ENCODE data around the gene AGBL4.
A peak's percentile ranks its signal among the peaks of the same experiment; 100 is the strongest.

AGBL4 gene

DNA sequence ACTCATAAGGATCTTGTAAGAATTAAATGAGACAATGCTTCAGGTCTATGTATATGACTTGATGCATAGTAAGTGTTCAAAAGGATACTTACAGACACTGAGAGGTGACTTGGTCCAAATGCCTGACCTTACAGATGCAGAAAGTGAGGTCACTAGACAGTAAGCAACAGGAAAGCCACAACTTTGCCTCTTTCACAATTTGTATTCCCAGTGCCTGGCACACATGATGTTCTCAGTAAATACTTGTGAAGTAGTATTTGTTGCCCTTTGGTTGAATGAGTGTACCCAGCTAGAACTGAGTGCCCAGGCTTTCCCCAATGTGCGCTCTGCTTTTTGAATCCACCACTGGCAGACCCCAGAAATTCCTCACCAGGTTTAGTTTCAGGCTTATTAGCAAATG is 1352.2 kb downstream of the AGBL4 start:
- no peak for DNase-seq

DNA sequence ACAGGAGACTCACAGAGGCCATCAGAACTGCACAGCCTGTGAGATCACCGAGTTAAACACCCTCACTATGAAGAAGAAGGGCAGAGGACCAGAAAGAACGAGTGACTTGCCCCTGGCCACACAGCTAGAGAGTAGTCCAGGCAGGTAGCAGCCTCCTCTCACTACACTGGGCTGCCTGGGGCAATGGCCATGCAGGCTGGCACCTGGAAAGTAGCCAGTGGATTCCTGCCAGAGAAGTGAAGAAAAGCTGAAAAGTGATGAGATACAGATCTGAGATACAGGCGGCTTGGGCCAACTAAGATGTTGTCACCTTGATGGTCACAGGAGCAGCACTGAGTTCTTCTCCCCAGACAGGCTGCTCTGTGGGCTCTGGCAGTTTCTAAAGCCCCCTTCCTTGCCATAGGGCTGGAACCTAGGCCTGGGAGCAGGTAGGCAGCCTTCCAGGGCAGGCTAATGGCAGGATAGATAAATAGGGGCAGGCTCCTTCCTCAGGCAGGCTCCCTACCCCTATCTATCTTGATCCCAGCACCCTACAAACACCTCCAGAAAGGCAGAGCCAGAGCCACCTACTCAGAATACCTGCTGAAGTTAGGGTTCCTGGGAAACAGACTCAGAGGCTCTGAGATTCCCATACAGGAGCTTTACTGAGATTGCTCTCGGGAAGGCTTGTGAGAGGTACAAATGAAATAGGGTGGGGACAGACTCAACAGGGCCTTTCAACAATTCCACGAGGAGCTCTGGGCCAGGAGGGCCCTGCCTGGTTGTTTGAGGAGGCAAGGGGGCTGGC is 1353.3 kb downstream of the AGBL4 start:
- no peak for DNase-seq

DNA sequence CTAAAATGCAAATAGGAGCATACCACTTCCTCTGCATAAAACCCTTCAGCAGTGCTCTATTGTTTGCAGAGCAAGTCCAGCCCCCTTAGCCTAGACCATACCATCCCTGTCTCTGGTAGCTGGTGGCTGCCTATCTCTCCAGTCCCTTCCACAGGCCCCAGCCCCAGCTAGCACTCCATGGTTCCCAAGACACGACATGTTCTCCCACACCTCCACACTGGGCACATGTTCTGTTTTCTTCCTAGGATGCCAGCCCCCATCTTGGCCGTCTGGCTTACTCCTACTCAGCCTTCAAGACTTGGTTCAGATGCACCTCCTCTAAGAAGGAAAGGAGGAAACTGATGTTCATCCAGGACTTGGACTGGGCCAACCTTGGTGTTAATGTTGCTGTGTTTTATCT is 1355.4 kb downstream of the AGBL4 start:
- no peak for DNase-seq

DNA sequence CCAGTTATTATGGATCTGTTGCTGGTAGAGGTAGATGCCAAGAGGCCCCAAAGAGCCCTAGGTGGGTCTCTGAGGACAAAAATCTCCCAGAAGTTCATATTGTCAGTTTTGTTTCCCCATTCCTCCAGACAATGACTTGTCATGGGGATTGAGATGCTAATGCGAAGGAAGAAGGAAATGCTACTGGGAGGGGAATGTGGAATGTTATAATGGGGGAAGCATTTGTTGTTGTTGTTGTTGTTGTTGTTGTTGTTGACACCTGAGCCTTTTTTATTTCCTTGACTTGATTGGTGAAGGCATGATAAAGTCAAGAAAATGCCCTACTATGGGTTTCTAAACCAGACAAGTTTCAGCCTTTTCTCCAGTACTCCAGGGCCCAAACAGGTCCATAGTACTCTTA is 1356.0 kb downstream of the AGBL4 start:
- DNase-seq, result no peak

DNA sequence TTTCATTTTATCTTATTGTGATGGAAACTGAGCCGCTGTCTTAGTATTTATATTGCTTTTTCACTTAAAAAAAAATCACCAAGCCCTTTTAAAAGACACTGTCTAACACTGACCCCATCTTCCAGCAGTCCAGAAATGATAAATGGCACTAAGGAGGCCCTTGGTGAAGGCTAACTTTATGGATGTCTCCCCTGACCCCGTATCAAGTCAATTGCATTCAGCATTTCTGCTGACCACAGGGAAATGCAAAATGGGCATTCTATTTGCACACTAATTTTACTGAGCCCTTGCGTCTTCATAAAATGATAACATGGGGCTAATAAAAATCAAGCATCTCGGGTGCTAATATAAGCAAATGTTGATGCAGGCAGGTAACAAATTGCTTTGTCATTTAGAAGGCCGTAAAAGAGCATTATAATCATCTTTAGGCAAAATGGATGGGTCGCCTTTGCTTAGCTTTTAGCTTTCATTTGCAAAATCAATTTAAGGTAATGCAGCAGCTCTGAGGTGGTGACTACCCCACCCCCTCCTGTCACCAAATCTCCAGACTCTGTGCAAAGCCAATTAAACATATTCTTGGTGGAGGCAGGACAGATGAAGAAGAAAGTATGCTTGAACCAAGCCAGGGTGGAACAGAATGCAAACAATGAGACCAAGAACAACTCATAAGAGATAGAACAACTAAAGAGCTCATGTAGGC is 1357.9 kb downstream of the AGBL4 start:
- DNase-seq, result no peak

DNA sequence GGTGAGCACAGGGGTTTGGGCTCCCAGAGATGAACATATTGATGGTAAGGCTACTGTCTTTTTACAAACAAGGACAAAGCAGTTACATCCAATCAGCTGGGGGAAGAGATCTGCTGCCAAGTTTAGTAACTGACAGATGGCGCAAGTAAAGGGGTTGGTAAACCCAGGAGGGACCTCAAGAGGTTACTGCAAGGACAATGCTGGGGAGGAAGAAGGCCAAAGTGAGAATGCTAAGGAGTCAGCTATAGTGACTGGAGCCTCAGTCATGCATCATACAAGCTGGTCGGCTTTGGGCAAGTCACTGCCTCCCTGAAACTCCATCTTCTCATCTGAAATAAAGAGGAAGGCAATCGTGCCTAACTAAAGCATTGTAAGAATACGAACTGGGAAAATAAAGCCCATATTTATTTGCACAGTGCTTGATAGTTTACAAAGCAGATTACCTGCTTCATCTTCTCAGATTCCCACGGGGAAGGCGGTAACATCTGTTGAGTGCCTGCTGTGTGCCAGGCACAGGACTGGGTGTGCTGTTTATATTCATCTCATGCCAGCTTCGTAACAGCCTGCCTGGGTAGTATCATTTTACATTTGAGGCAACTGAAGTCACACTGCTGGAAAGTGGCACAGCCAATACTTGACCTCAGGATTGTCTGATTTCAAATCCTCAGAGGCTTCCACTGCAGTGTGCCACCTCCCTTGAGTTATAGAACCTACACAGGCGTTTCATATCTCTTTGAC is 1361.9 kb downstream of the AGBL4 start:
- peak; percentile 64 for DNase-seq

DNA sequence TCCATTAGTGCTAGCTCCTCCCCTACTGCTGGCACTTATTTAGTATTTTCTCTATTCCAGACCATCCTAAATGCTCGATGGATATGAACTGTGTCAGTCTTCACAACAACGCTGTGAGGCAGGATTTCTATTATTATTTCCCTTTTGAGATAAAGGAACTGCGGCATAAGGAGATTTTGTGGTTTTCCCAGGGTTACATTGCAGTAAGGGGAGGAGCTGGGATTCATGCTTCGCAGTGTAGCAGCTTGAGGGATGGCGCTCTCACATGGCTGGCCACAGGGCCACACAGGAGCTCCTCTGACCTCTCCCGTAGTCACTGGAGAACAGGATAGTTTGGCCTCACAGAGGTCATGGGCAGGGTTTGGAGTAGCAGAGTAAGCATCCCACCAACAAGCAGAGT is 1364.0 kb downstream of the AGBL4 start:
- no peak for DNase-seq

DNA sequence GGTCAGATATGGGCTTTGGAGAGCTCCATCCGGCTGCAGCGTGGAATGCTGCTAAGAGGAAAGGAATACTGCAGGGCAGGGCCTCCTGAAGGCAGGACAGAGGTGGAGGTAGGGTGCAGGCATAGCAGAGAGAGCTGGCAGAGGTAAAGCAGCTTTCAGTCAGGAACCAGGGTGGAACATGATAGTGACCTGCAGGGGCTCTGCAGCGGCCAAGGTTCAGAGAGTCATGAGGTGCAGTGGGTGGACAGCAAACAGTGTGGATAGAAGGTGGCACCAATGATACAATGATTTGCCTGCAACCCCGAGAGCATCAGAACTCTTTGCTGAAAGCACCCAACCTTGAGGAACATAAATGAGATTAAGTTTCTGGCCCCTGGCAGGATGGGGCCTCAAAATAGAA is 1366.3 kb downstream of the AGBL4 start:
- no peak for DNase-seq

DNA sequence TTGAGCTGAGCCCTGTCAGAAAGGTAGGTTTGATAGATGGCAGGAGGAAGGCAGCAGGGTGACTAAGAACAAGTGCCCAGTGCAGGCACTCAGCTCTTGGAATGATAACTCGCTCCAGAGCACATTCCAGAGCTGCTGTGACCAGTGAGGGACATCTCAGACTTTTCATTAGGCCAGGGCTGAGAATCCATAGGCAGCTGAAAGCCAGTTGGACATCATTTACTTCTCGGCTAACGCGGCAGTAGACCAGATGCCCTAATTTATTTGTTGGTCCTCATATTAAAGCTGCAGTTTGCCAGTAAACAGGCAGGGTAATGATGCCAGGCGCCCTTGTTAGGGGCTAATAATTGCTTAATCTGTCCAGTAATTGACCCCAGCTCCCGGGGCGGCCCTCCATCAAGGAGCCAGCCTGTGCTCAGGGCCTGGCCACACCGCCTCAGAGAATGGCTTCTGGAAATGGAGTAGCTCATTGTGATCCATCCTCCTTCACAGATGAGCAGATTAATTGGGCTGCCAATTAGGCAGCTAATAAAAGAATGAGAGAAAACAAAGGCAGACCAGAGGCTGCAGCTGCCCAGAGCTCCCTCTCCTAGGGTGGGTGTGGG is 1369.0 kb downstream of the AGBL4 start:
- DNase-seq, result no peak

DNA sequence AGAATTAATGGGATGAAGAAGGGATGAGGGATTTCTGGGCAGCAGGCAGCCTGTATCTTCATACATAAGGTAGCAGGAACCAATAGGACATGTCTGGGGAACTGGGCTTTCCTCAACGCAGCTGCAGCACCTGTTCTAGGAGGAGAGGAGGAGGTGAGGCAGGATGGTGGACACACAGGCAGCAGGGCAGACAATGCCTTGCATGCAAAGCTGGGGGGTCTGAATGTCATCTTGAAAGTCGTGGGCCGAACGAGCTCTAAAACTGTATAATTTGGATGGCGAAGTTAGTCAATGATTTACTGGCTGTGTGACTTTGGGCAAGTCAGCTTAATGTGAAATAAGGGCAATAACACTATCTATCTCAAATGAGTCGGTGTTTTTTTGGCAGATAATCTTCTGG is 1371.4 kb downstream of the AGBL4 start:
- no peak for DNase-seq

DNA sequence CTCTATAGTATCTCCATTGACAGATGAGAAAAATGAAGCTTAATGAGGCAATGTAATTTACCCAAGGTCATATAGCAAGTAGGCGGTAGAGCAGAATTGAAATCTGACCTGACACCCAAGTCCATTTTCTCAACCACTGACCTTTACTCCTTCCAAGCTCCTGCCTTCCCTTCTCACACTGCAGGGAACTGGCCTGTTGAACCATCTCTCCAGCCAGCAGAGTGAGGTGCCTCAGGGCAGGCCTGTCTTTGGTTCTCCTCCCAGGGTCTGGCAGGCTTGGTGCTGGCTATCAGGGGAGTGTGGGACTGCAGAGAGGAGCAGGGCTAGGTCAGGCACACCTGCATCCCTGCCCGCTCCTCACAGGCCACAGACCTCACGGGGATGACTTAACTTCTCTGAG is 1373.9 kb downstream of the AGBL4 start:
- no peak for DNase-seq

DNA sequence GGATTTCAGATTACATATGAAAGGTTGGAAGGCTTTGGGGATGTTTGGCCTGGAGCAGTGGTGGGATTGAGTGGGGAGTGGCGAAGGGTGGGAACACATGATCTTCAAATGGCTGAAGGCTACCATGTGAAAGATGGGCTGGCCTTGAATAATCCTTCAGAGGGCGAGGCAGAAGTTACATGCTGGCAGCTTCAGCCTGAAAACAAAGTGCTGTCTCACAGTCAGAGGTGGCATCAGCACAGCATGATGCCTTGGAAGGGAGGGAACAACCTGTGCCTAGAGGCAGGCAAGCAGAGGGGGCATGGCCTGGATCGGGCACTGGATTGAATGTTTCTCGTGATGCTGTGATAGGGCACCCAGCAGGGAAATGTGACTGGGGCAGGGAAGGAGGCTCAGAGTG is 1377.9 kb downstream of the AGBL4 start:
- DNase-seq, result no peak

DNA sequence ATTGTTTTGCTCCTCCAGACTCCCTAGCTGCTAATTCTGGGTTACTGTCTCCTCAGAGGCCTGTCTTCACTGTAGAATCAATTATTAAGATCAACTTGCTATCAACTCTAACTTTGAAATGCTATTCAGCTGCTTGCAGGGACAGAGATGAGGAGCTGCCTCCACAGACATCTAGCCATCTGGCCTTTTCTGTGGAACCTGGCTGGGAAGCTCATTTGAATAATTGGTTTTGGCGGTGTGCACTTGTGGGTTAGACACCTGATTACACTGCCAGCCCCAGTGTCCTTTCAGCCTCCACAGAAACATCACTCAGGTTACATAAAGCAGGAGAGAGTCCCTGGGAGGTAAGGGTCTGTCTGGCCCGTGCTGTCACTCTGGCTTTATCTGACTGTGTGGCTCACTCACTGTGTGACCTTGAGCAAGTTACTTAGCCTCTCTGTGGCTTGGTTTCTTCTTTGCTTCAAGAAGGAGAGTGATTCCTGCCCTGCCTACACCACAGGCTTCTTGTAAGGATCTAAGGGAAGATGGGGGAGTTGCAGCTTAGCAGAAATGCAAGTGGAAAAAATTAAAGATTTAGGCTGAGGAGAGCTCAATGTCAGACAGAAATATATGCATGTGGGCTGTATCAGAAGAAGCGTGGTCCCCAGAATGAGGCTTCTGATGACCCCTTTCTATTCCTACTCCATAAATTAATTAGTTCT is 1378.7 kb downstream of the AGBL4 start:
- no peak for DNase-seq

DNA sequence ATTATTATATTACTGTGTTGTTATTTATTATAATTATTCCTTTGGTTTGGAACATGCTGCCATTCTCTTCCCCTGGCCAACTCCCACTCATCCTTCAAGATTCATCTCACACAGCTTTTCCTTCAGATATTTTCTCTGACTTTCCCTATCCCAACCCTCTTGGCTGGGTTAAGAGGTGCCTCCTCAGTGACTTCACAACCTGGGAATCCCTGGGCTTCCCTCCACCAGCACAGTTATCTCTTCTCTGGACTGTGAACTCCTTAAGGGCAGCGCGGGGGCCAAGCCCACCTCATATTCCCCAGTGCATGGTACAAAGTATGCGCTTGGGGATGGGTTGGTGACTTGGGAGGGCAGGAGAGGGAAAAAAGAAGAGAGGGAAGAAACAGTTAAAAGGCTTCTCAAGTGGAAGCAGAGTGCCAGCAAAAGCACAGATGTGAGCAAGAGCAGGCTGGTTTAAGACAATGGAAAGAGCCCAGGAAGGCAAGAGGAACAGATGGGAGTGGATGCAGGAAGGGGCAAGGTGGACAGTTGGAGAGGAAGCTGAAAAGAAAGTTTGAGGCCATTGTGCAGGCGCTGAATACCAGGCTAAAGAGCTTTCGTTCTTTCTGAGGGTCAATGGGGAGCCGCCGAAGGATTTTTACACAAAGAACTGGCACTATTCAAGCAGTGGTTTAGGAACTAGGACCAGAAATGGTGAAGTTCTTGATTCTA is 1379.4 kb downstream of the AGBL4 start:
- no peak for DNase-seq

DNA sequence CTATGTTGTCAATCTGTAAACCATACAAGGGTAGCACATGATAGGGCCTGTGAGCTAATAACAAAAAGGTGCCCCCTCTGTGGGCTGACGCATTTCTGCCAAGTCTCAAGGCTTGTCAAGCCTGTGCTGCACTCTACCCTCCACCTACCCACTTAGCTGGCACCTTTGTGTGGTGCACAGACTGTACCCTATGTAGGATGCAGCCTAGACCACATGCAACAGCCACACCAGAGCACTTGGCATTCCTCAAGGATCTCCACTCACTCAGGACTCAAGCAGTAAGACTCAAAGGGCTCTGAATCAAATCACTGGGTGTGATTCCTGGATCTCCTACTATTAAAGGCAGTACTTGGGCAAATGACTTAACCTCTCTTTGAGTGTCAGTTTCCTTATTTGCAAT is 1380.6 kb downstream of the AGBL4 start:
- DNase-seq, result no peak

DNA sequence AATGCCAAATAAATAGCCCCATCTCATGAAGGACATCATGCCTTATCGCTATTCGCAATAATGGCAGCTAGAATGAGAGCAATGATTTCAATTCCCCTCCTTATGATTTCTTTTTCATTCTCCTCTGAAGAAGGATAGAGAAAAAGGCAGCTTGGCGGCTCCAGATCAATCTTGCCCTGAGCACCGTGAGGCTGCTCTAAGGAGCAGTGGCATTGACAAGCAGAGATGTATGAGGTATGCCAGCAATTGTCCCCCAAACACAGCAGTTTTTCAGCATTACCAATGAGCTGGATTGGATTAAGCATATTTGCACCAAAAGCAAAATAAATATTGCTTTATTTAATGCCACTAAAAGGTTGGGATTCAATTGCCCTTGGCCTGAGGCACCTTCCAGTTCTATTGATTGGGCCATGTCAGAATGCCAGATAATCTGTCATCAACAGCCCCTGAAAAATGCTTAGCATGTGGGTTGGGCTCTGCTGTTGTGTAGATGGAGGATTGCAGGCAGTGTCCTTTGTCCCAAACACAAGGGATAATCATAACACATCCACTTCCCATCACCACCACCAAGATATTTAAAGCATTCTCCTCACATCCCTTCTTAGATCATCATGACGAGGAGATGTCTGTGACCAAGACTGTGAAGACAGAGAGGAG is 1382.8 kb downstream of the AGBL4 start:
- DNase-seq, result no peak

DNA sequence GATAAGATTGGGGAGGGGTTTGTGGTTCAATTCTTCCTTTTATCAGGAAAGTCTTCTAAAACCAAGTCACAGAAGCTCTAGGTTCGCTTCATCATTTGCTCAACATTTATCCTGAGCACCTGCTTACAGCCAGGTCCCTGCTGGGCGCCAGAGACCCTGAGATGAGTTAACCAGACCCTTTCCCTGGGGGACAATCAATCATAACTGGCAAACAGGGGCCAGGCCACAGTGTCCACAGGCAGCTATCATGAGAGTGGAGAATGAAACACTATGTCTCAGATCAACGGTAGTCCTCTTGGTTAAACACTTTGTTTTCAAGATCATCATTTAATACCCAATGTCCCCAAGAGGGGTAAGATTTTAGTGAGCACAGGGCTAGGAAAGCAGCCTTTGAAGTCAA is 1393.9 kb downstream of the AGBL4 start:
- no peak for DNase-seq

DNA sequence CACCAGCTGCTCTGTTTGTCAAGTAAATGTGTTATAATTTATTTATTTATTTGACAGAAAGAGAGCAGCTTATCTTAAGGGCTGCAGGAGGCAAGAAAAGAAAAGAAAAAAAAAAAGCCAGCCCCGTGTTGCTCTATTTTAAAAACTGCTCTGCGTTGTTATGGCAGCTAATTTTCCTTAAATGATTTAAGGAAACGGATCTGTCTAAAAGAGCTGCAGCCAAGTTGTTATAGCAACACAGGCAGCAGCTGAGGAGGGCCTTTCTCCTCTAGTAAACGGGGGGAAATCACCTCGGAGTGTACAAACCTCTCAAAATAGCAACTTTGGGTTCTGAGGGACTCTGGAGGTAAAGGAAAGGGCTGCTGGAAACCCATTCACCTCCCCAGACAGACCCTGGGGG is 1396.3 kb downstream of the AGBL4 start:
- DNase-seq, result peak; percentile 51

DNA sequence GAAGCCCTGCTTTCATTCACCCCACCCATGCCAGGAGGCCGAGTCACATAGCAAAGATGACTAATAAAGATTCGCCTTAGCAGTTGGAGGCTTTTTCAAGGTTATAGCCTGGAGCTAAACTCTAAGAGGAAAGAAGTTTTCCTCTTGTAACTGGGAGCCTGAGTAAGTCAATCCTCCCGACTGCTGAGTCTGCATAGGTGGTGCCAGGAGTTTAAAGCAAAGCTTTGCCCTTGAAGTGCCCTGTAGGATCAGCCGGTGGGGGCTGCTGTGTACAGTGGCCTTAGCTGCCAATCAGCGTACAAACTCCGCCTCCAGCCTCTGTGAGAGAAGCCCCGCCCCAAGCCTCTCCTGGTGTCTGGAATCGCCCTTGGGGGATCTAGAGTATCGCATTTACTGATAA is 1404.2 kb downstream of the AGBL4 start:
- no peak for DNase-seq

DNA sequence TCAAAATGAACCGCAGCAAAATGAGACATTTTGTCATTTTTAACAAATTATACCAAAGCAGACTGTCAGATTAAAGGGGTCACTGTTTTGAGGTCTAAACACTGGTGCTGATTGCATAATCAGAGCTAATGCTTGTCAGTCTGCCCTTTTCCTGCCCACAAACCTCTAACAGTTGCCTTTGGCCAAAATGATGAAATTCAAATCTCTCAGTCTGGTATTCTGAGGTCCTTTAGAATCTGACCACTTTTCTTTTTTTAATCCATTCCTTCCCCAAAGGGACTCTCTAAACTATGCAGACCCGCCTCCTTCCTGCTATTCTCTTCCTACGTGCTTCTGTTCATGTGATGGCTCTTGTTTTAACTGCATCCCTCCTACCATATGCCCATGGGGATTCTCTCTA is 1406.5 kb downstream of the AGBL4 start:
- no peak for DNase-seq

DNA sequence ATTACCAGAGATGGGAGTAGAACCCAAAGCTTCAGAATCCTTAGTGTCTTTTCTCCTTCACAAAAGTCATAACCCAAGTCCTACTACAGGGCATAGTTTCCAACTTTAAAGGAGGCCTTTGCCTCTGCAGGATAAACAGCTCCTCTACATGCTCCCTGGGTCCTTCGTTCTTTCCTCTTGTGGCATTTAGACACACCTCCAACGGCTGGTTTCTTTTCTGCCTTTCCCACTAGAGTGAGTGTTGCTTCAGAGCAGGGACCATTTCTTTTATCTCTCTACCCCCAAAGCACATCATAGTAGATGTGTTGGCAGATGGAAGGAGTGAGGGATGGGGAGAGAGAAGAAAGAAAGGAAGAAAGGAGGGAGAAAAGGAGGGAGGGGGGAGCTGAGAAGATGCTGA is 1407.0 kb downstream of the AGBL4 start:
- no peak for DNase-seq

DNA sequence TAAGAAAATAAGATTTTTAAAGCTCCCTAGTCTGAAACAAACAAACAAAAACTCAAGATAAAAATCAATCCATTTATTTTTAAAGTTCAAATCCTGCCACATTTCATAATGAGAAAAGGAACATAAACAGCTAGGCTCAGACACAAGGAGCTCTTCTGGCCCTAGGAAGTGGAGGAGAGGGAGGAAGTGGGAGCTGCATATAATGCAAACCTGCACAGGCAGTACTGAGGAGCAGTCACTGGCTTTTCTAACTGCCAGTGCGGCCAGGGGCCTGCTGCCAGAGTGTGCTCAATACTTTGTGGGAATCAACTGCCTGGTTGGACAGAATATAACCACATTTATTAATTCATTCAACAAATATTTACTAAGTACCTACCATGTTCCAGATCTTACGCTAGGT is 1411.9 kb downstream of the AGBL4 start:
- peak; percentile 2 for DNase-seq
